DOHH2 (cell line): ENCODE measurements around the gene NEUROG1.

Experiments used
- EZH2phosphoT487 ChIP-seq: fragments of 200-600 bp; sonication (generic); IDR thresholded peaks from 2 replicates; pipeline ENCODE4 v1.6.1; 2017; ENCODE audit warnings: borderline replicate concordance, mild to moderate bottlenecking, antibody characterized with exemption, low read length, moderate library complexity, mixed read lengths
- TF ChIP-seq, protein P1 (sequence below): fragments of 200-600 bp; sonication (generic); IDR thresholded peaks from one replicate; pipeline ENCODE4 v1.5.1; 2014; ENCODE audit warnings: antibody characterized with exemption, mild to moderate bottlenecking, low read depth, low read length; ENCODE audit not compliant: poor library complexity, severe bottlenecking

GRCh38 chr5:135535420-135535819 lies 344 bp downstream of the NEUROG1 start:
- TF ChIP-seq, protein P1, sequence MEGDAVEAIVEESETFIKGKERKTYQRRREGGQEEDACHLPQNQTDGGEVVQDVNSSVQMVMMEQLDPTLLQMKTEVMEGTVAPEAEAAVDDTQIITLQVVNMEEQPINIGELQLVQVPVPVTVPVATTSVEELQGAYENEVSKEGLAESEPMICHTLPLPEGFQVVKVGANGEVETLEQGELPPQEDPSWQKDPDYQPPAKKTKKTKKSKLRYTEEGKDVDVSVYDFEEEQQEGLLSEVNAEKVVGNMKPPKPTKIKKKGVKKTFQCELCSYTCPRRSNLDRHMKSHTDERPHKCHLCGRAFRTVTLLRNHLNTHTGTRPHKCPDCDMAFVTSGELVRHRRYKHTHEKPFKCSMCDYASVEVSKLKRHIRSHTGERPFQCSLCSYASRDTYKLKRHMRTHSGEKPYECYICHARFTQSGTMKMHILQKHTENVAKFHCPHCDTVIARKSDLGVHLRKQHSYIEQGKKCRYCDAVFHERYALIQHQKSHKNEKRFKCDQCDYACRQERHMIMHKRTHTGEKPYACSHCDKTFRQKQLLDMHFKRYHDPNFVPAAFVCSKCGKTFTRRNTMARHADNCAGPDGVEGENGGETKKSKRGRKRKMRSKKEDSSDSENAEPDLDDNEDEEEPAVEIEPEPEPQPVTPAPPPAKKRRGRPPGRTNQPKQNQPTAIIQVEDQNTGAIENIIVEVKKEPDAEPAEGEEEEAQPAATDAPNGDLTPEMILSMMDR: no peak
- no peak for TF ChIP-seq EZH2phosphoT487
